K562 (cell line): ENCODE data around the gene KCTD4. TPM values are rescaled to one million over a fixed set of nuclear protein-coding genes. Genes with fewer than 3 reads are reported as not detected.

Experiments
- ATAC-seq: fragments of 200-7000 bp; cut with Tn5 transposase; 3 replicates; pipeline ENCODE4 v1.9.1; 2020; ENCODE audit warnings: moderate library complexity
- BruUV-seq: library from RNA; stranded (reverse); fragments of 400-500 nt; replicated peaks from 2 replicates; lab custom pipeline; 2021; lab: Mats Ljungman, UMichigan
- CTCF ChIA-PET: fragments of 300-600 bp; formaldehyde crosslinking; extraction: SDS; loops from one replicate; lab custom pipeline; 2021; ENCODE audit warnings: low intra/inter-chr PET ratio; lab: Yijun Ruan, JAX
- POLR2A ChIA-PET: fragments of 300-600, 350-650 bp; sonication (Branson Sonifier 250); formaldehyde crosslinking; extraction: SDS; loops from one replicate; lab custom pipeline; 2021; ENCODE audit warnings: antibody characterized with exemption, inconsistent platforms; lab: Yijun Ruan, JAX
- DNase-seq, 4 experiments: peaks; one replicate each; pipeline versions ENCODE4 v3.0.0 to v3.0.0-alpha.2; 2011 to 2018; ENCODE audit warnings: low spot score in 3 of 4, mixed read lengths in 3 of 4; ENCODE audit errors: extremely low read depth in 1 of 4
- FAIRE-seq: peaks from 2 replicates; lab custom pipeline; 2011; peaks lifted over from hg19 to GRCh38; lab: Jason Lieb, UNC
- H2AFZ ChIP-seq: 2 replicates; pipeline ENCODE4 v1.6.0; 2011; ENCODE audit warnings: low read depth, low read length, control low read depth, inconsistent platforms
- H3K27ac ChIP-seq: fragments of 200-600 bp; 3 replicates; pipeline ENCODE4 v1.8.0; 2011; ENCODE audit warnings: low read depth, mild to moderate bottlenecking, control low read depth, inconsistent platforms, low read length, moderate library complexity, mixed read lengths; ENCODE audit errors: extremely low read depth
- H3K27me3 ChIP-seq, 2 experiments: fragments of 300-600 bp in 1 of 2; 2 replicates in 1 of 2; 3 replicates in 1 of 2; pipeline versions ENCODE4 v1.6.0 to v1.8.0; 2011; ENCODE audit warnings: inconsistent platforms in 2 of 2, low read length in 2 of 2, mild to moderate bottlenecking in 1 of 2, mixed read lengths in 1 of 2, moderate library complexity in 1 of 2; ENCODE audit not compliant: control insufficient read depth in 2 of 2, insufficient read depth in 2 of 2
- H3K36me3 ChIP-seq: fragments of 300-600 bp; 3 replicates; pipeline ENCODE4 v1.8.0; 2011; ENCODE audit warnings: mild to moderate bottlenecking, low read length, inconsistent platforms; ENCODE audit not compliant: control insufficient read depth, insufficient read depth
- H3K4me1 ChIP-seq, 2 experiments: fragments of 200-600 bp in 1 of 2; replicated peaks in 1 of 2; 2 replicates in 1 of 2; 3 replicates in 1 of 2; pipeline versions ENCODE4 v1.5.1 to v1.8.0; 2011; ENCODE audit warnings: inconsistent platforms in 2 of 2, low read length in 2 of 2, mild to moderate bottlenecking in 1 of 2, mixed read lengths in 1 of 2, moderate library complexity in 1 of 2; ENCODE audit not compliant: control insufficient read depth in 2 of 2, insufficient read depth in 2 of 2
- H3K4me2 ChIP-seq: 2 replicates; pipeline ENCODE4 v1.6.1; 2011; ENCODE audit warnings: low read length, control low read depth, inconsistent platforms, mixed read lengths; ENCODE audit not compliant: insufficient read depth
- H3K4me3 ChIP-seq: fragments of 200-600 bp; sonication (generic), shearing (Covaris generic); 2 replicates; pipeline ENCODE4 v1.5.1; 2016; ENCODE audit warnings: control low read depth, inconsistent platforms
- H3K79me2 ChIP-seq: fragments of 200-600 bp; 3 replicates; pipeline ENCODE4 v1.8.0; 2011; ENCODE audit warnings: low read length, inconsistent platforms; ENCODE audit not compliant: control insufficient read depth, insufficient read depth
- H3K9ac ChIP-seq, 2 experiments: 2 replicates each; pipeline versions ENCODE4 v1.6.0 to v1.6.1; 2011; ENCODE audit warnings: low read depth in 2 of 2, low read length in 2 of 2, control low read depth in 1 of 2, inconsistent platforms in 1 of 2, mild to moderate bottlenecking in 1 of 2, mixed read lengths in 1 of 2; ENCODE audit not compliant: insufficient read depth in 1 of 2
- H3K9me1 ChIP-seq: one replicate; pipeline ENCODE4 v1.6.0; 2011; ENCODE audit warnings: inconsistent platforms, mild to moderate bottlenecking, low read length, moderate library complexity; ENCODE audit not compliant: control insufficient read depth, insufficient read depth
- H3K9me3 ChIP-seq: replicated peaks from 2 replicates; pipeline ENCODE4 v1.5.1; 2011; ENCODE audit warnings: low read depth, low read length, inconsistent platforms; ENCODE audit not compliant: control insufficient read depth, insufficient read depth
- H4K20me1 ChIP-seq: replicated peaks from 2 replicates; pipeline ENCODE4 v1.6.1; 2011; ENCODE audit warnings: low read length, inconsistent platforms, mixed read lengths; ENCODE audit not compliant: control insufficient read depth, insufficient read depth
- CHCHD3 ChIP-seq: fragments of 250-450 bp; sonication (Bioruptor Pico); IDR thresholded peaks from 2 replicates; pipeline ENCODE4 v2.1.2; 2022; ENCODE audit warnings: mild to moderate bottlenecking
- CREBBP ChIP-seq: IDR thresholded peaks from one replicate; pipeline ENCODE4 v1.6.1; 2012; ENCODE audit warnings: low read depth, mild to moderate bottlenecking, control low read depth, inconsistent platforms, low read length
- DIDO1 ChIP-seq: fragments of 450-650 bp; IDR thresholded peaks from 2 replicates; pipeline ENCODE4 v1.6.1; 2016; ENCODE audit warnings: low read depth, missing biosample characterization, missing genetic modification characterization
- FOXJ2 ChIP-seq: fragments of 200-800 bp; sonication (Bioruptor generic); IDR thresholded peaks from 2 replicates; pipeline ENCODE4 v1.6.1; 2016; ENCODE audit warnings: missing genetic modification characterization, missing compliant biosample characterization
- FOXK2 ChIP-seq, 2 experiments: fragments of 450-650 bp; IDR thresholded peaks in 1 of 2; conservative IDR thresholded peaks in 1 of 2; 2 replicates each; pipeline ENCODE4 v1.6.1; 2016; ENCODE audit warnings: low read depth in 2 of 2, mild to moderate bottlenecking in 1 of 2
- GTF2F1 ChIP-seq: IDR thresholded peaks from 2 replicates; pipeline ENCODE4 v1.6.1; 2011; ENCODE audit warnings: low read depth, low read length, improper control_type of control experiment
- KAT7 ChIP-seq: sonication (generic); formaldehyde crosslinking; IDR thresholded peaks from 2 replicates; pipeline ENCODE4 v1.8.0; 2022; ENCODE audit warnings: missing genetic modification reagents, mild to moderate bottlenecking, borderline replicate concordance
- SREBF2 ChIP-seq: sonication (generic); formaldehyde crosslinking; IDR thresholded peaks from 2 replicates; pipeline ENCODE4 v1.4.0; 2020; ENCODE audit warnings: mild to moderate bottlenecking, missing genetic modification reagents
- TGIF2 ChIP-seq: sonication (generic); formaldehyde crosslinking; IDR thresholded peaks from 2 replicates; pipeline ENCODE4 v1.8.1; 2022; ENCODE audit warnings: mild to moderate bottlenecking, missing genetic modification reagents, moderate library complexity
- ZKSCAN8 ChIP-seq: fragments of 200-800 bp; sonication (Bioruptor generic); IDR thresholded peaks from 2 replicates; pipeline ENCODE4 v1.6.1; 2016; ENCODE audit warnings: missing genetic modification characterization, missing compliant biosample characterization
- ZNF165 ChIP-seq: fragments of 250-450 bp; sonication (Bioruptor Pico); IDR thresholded peaks from 2 replicates; pipeline ENCODE4 v1.4.0; 2020; ENCODE audit warnings: borderline replicate concordance
- in situ Hi-C: fragments of 300-500 bp; cut with MboI; formaldehyde crosslinking; loops from 4 replicates; pipeline ENCODE4 v1.15.0; 2018; ENCODE audit warnings: inconsistent platforms, mixed read lengths
- intact Hi-C: fragments of 100-400 bp; cut with micrococcal nuclease; formaldehyde crosslinking; loops from 2 replicates; pipeline ENCODE4 v1.14.2; 2022
- polyA plus RNA-seq, 8 experiments: library from polyadenylated mRNA; depleted of rRNA in 4 of 8; stranded (reverse) in 5 of 8; unstranded in 3 of 8; fragments of >200 nt; fragmentation: Nextera tagmentation in 2 of 8; fragmentation: Illumina TruSeq in 1 of 8; extraction: Ambion mirVana in 2 of 8; extraction: Trizol in 1 of 8; gene quantifications; 2 replicates each; pipeline versions ENCODE4 v1.2.1 to v1.2.3, GENCODE V29; 2011 to 2014; ENCODE audit warnings: inconsistent platforms in 1 of 8, missing spikeins in 1 of 8
- total RNA-seq, 7 experiments: library from RNA; depleted of rRNA in 6 of 7; stranded (reverse); fragments of >200 nt in 6 of 7; fragmentation: Illumina TruSeq in 2 of 7; extraction: Trizol in 2 of 7; gene quantifications; 2 replicates each; pipeline versions ENCODE4 v1.2.1 to v1.2.3, GENCODE V29; 2011 to 2021; ENCODE audit warnings: low replicate concordance in 1 of 7
- TF ChIP-seq, protein P1 (sequence below): fragments of 450-650 bp; IDR thresholded peaks from 2 replicates; pipeline ENCODE4 v1.6.1; 2016; ENCODE audit warnings: antibody characterized with exemption
- TF ChIP-seq, protein P2 (sequence below): fragments of 450-650 bp; formaldehyde crosslinking; IDR thresholded peaks from 2 replicates; pipeline ENCODE4 v1.4.0; 2020; ENCODE audit warnings: mild to moderate bottlenecking, mixed read lengths

Gene KCTD4
- total and polyA plus RNA-seq, 9 of the 15 experiments (the other 6 are each of a cell fraction or from before 2014, with no cell fraction given) = not detected

DNA sequence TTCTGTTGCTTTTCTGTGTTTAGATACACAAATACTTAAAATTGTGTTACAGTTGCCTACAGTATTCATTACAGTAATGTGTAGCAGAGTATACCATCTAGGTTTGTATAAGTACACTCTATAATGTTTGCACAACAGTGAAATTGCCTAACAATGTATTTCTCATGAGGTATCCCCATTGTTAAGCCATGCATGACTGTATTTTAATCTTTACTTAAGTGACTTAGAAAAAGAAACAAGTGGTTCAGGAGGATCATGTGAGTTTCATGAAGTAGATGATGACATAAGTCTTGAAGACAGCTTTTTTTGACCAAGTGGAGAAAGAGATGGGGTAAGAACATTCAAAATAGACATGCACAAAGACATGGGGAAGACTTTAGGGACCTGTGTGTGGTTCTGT is 8.4 kb upstream of the KCTD4 start:
- Histone ChIP-seq H3K79me2 (peaks cover 4% of the 10 kb centered on the region; the same call in 1 of the 3 replicates), H3K9me1 (no peaks in the 10 kb centered on the region), H3K27ac (no peak overlapping the region), H3K27me3 (no peaks in the 10 kb centered on the region), H3K4me1 (no peaks in the 10 kb centered on the region), H2AFZ (no peak overlapping the region), H3K9me3 (no peaks in the 10 kb centered on the region), H3K4me3 (no peak overlapping the region), H3K36me3 (peaks cover 31% of the 10 kb centered on the region), H3K4me2 (no peak overlapping the region), H3K9ac (no peak overlapping the region), H4K20me1 (no peaks in the 10 kb centered on the region)
- DNase-seq (no peak), ATAC-seq (no peak), FAIRE-seq (no peak)
- CTCF ChIA-PET = no interaction called here
- intact Hi-C loops (no loop called here), in situ Hi-C loops (no loop called here)
- no TSS peak for BruUV-seq
- TF ChIP-seq FOXK2 (conservative IDR thresholded peaks at IDR 0.05 in 1 of 2, IDR thresholded peaks at IDR 0.05 in 1 of 2; ENCODE audit: low read depth in 2 of 2) (no peak), KAT7 (CRISPR knock-in tag) (no peak), GTF2F1 (no peak), CHCHD3 (CRISPR knock-in tag) (no peak), CREBBP (no peak), FOXJ2 (tag) (no peak), ZNF165 (no peak), DIDO1 (tag) (no peak), ZKSCAN8 (CRISPR knock-in tag) (no peak), SREBF2 (CRISPR knock-in tag) (no peak), TGIF2 (no peak)
- TF ChIP-seq, protein P1, sequence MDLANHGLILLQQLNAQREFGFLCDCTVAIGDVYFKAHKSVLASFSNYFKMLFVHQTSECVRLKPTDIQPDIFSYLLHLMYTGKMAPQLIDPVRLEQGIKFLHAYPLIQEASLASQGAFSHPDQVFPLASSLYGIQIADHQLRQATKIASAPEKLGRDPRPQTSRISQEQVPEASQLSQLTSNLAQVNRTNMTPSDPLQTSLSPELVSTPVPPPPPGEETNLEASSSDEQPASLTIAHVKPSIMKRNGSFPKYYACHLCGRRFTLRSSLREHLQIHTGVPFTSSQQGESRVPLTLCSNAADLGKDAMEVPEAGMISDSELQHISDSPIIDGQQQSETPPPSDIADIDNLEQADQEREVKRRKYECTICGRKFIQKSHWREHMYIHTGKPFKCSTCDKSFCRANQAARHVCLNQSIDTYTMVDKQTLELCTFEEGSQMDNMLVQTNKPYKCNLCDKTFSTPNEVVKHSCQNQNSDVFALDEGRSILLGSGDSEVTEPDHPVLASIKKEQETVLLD = no peak
- TF ChIP-seq, protein P2, sequence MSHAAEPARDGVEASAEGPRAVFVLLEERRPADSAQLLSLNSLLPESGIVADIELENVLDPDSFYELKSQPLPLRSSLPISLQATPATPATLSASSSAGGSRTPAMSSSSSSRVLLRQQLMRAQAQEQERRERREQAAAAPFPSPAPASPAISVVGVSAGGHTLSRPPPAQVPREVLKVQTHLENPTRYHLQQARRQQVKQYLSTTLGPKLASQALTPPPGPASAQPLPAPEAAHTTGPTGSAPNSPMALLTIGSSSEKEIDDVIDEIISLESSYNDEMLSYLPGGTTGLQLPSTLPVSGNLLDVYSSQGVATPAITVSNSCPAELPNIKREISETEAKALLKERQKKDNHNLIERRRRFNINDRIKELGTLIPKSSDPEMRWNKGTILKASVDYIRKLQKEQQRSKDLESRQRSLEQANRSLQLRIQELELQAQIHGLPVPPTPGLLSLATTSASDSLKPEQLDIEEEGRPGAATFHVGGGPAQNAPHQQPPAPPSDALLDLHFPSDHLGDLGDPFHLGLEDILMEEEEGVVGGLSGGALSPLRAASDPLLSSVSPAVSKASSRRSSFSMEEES (CRISPR knock-in tag) = no peak
- POLR2A ChIA-PET = interaction anchor here (0.8 kb wide), 1 partner anchor 187 kb away, joined by 3 read pairs; no protein-coding TSS in a partner anchor
